GM19193 (cell line): Measurements from ENCODE around the gene KLHL29.

Experiments used
- POLR2A ChIP-seq: IDR thresholded peaks from 4 replicates; pipeline ENCODE4 v1.6.1; 2011; ENCODE audit not compliant: insufficient read depth, insufficient read length; ENCODE audit errors: extremely low read depth

Gene KLHL29

DNA sequence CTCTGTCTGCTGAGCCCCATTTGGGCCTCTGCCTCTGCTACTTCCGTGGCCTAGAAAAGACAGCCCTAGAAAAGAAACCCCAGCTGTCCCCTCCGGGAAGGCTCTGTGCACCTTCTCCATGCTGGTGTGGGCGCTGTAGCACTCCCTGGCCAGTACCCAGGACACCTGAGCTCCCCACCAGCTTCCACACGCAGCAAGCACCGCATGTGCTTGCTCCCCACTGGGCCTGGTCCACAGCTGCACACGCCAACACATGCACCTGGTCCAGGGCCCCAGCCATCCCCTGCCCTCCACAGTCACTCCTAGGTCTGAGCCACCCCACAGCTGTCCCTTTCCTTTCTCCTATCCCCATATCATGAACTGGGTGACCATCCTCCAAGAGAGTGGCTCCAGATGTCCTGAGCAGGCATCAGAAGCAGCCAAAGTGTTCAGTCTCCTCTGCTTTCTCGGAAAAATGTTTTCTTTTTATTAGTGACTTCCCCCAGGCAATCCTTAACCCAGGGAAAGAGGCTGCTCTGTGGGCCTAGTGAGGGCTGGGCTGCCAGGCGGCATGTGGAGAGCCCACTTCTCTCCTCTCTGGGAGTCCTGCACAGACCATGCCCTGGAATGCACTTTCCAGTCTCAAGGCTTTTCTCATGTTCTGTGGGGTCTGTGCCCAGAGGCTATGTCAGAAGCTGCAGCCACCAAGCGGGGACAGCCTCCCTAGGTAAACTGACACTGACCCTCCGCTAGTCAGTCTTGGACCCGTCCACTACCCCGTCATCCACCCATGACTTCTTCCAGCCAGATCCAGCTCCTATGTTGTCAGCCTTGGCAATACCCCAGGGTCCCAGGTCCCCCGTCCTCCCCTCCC, 133.7 kb downstream of the KLHL29 start:
- TF ChIP-seq POLR2A, result no peak

DNA sequence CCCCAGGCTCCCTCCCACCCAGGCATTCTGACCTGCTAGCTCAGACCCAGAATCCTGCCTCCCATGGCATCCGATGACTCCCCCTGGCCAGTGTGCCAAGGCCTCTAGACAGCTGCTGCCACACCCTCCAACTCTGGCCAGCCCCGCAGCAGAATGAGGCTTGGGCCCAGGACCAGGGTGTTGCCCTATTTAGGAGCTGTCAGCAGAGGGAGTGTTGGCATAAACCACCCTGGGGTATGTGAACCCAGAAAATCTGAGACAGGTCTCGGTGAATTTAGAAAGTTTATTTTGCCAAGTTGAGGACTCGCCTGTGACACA, 134.3 kb downstream of the KLHL29 start:
- TF ChIP-seq POLR2A, result no peak

DNA sequence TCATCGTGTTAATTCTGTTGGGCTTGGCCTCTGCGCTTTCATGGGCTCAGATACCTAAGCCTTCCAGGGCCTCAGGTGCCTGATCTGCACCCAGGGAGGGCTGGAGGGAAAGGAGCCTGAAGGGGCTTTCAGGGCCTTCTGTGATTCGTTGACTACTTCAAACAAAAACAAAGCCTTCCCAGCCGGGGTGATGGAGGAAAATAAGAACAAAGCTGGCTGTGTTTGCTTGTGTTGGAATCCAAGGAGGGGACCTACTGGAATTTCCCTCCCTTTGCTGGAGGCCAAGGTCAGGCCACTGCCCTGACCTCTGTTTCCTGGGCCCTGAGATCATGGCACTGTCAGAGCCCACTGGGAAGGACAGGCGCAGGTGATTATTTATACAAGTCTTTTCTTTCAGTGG, 135.3 kb downstream of the KLHL29 start:
- no peak for TF ChIP-seq POLR2A

DNA sequence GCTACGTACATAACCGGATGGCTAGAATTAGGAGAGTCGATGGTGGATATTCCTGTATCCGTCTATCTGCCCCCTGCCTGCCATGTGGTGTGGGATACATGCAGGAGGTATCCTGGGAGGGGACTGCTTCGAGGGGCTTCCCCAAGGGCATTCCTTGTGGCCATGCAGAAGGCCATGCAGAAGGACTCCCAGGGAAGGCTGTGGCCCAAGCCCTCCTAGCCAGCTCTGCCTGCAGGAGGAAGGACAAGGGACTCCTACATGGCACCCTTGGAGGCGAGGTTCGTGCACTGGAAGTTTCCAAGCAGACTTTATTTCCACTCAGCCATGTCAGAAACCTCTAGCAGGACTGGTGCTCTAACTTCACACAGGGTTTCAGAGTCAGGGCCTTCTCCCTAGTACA, 136.1 kb downstream of the KLHL29 start:
- no peak for TF ChIP-seq POLR2A

DNA sequence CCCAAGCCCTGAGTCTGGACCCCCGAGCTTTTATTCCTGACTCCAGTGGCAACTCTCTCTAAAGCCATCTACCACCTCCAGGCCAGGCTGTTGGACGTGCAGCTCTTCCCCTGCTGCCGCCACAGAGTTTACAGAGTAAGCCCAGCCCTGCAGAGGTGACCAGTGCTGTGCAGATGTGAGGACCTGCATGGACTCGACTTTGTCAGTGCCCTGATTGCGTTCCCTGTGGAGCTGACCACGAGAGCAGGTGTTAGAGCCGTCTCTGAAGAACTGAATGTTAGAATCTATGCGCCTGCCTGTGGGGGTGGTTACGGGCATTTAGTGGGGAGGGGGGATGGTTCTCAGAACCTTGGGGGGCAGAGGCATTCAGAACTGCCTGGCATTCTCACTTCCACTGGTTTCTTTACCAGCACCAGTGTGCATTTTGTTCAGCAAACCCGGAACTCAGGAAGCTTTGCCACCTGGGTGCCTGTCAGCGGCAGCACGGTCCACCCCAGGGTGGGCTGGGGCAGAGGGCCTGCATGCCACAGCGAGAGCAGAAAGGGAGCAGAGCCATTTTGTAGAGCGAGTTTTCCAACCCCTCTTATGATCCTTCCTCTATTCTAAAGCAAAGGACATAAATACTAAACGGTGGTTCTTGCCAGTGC, 137.9 kb downstream of the KLHL29 start:
- no peak for TF ChIP-seq POLR2A

DNA sequence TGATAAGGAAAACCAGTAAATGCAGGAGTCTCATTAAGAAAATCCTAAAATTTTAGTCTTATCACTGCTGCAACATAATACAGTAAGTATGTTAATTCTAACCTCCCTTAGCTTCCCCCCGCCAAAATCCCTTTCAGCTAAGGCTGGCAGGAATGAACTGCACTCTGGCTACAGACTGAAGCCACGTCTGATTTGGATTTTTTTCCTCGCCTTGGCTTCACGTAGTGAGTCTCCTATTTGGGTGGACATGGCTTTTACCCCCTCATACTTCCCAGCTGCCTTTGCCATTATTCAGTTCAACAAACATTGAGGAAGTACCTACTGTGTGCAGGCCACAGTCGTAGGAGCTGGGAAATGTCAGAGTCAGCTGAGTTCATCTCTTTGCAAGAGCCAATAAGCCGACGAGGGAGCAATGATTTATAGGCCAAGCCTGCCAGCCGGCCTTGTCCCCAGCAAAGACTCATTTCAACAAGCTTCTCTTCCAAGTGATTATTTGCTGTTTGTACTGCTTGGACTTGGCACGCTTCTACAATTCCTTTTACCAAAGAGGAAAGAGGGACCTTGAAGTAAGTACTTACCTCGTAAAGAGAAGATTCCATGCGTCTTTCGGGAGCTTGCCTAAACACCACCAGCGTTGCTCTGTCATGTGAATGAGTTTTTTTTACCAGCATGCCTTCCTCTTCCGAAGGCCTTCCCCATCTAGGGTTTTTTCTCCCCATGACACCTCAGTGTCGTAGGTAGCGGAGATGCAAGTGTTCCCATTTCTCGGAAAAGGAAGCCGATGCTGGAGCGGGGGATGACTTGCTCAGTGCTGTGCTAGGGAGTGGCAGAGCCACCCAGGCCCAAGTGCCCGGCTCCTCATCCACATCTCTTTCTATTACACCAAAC, 138.6 kb downstream of the KLHL29 start:
- TF ChIP-seq POLR2A, result no peak

DNA sequence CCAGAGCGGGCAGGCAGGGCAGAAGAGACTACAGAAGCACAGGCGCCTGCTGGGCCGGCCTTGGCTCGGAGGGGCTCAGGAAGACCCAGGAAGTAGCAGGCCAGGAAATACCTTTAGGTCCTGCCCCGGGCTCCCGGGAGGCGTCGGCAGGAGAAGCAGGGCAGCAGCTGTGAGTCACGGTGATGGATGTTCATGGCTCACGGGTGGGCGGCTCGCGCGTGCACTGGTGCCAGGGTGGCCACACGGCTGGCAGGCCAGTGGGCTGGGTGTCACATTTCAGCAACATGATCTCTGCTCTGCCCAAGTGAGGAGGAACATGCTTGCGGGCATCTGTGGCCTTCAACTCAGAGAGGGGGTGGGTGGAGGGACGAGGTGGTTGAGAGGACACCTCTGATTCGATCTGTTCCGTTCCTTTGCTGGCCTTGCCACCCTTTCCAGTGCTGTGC, 139.3 kb downstream of the KLHL29 start:
- TF ChIP-seq POLR2A, result no peak

DNA sequence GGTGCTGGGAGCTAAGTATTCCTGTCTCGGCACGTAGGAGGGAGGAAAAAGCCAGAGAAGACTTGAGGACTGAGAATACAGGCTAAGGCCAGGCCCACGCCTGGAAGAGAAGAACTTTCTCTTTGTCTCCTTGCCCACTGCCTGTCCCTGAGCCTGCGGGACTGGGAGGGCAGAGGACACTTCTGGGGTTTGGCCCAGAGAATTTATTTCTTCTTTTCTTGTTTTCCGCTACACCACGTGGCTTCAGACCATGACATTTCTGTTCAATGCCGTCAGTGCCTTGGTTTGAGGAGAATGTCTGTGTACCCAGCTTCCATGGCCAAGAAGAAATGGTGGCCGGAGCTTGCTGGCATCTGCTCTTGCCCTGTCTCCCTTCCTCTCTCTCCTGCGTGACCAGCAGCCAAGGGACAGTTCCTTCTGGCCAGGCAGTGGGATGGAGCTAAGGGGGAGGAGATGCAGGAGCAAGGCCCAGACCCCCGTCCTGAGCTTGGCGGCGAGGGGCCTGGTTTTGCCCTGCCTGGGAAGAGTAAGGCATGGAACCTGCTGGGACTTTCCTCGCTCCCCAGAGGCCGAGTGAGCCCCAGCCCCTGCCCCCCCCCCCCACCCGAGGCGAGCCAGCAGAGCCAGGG, 140.3 kb downstream of the KLHL29 start:
- TF ChIP-seq POLR2A, result no peak

DNA sequence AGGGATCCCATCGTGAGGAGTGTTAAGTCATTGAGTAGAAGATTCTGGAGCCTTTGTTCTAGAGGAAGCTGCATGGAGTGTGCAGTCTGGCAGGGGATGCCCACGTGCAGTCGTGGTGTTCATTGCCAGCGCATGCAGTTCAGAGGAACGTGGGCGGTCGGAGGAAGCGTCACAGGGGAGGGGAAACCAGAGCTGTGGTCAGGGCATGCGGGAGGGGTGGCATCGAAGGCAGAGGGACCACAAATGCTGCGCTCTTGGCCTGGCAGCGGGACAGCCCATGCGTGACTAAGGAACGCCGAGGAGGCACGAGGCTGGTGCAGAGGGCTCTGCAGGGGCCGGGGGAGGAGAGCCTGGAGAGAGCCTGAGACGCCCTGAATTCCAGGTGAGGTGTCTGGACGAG, 141.1 kb downstream of the KLHL29 start:
- TF ChIP-seq POLR2A, result no peak

DNA sequence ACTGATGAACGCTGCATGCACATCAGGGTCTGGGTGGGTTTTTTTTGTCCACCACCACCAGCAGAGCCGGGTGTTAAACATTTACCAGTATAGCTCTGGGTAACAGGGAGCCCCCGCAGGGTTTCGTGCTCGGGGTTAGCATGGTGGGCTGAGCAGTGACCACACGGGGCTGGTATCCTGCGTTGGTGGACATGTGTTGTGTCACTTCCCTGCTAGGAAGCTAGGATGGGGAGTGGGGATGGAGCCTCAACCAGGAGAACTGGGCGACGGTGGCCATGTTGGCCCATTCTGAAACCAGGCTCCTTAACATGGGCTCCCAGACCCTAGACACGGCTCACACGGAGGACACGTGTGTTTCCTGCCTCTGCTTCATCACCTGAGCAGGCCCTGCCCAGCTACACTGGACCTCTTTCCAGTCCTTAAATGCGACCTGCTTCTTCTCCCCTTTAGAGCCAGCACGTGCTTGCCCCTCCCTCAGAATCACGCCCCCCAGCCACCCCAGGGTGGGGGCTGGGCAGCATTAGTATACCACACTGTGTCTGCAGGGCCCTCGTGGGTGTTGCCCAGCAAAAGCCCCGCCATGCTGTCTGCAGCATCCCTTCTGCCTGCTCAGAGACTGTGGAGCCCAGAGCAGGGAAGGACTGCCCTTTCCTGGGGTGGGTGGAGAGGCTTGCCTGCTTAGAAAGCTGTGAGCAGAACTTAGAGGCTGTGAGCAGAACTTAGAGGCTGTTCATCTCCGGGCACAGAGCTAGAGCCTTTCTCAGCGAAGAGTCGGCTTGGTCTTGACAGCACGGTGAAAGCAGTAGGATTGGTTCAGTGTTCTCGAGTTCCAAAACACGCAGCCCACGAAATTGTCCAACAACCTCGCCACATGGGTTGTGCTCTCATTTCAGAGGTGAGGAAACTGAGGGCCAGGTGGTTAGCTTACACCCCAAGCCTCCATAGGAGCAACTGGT, 142.1 kb downstream of the KLHL29 start:
- TF ChIP-seq POLR2A, result no peak

DNA sequence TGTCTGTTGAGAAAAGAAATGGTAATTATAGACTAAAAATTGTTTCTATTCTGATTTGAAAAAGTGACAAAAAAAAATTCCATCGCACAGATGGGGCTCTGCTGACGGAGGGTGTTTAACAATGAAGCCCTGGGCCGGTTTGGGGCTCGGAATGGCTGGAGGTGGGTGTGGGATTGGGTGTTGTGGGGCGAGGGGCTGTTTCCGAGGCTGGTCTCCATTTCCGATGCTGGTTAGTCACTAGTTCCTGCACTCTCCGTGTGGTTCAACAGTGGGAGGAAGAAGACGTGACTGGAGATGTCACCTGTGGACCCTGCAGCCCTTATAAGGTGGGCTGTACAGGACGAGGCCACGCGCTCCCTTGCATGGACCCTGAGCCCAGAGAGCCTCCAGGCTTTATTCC, 143.2 kb downstream of the KLHL29 start:
- TF ChIP-seq POLR2A, result no peak

DNA sequence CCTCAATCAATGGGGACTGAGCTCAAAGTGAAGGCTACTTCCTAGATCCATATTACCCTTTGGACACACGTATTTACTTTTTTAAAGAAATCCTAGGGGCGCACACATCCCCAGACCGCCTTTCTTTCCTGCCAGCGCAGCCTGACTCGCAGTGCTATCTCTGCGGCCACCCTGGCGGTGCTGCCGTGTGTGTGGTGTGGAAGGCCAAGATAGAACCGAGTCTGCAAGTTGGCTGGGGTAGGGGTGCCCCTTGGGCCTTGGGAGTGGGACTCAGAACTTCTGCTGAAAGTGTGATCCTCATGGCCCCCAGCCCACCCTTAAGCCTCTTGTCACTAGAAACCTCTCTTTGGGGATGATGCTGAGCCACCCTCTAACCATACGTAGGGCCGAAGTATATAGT, 143.7 kb downstream of the KLHL29 start:
- no peak for TF ChIP-seq POLR2A

DNA sequence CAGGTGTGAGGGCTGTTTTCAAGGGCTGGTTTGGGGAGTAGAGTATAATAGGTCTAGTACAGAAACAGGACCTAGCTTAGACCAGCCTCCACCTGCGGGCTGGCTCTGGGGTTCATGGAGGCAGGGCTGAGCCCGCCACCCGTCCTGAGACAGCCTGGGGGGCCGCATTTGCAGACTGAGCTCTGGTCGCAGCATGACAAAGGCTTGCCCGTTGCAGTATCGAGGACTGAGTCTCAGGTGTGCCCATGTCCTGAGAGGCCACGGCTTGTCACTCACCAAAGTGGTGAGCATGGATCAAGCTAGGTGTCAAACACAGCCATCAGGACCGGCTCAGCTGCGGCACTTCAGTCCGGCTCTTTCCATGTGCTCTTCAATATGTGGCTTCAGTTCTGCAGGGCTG, 144.7 kb downstream of the KLHL29 start:
- no peak for TF ChIP-seq POLR2A
